Natural killer cell (primary cell): ENCODE measurements around the gene FLOT1. TPM values are rescaled to one million over a fixed set of nuclear protein-coding genes. Genes with fewer than 3 reads are reported as not detected.

Experiments
- ATAC-seq, 3 donors: fragments of 150-1000 bp in 2 of 3; fragments of 200-7000 bp in 1 of 3; cut with Tn5 transposase; 1 replicate in 1 of 3; 2 replicates in 2 of 3; pipeline ENCODE4 v1.10.0; 2021; ENCODE audit warnings: mild to moderate bottlenecking in 2 of 3, moderate library complexity in 2 of 3
- DNase-seq, 2 donors: peaks; one replicate each; pipeline versions ENCODE4 v3.0.0 to v3.0.0-alpha.2; 2013 to 2021; ENCODE audit warnings: mixed read lengths in 1 of 2
- H3K27ac ChIP-seq: one replicate; pipeline ENCODE4 v1.5.1; 2013; ENCODE audit warnings: mild to moderate bottlenecking, low read length
- H3K27me3 ChIP-seq: one replicate; pipeline ENCODE4 v1.6.1; 2013; ENCODE audit warnings: low read length; ENCODE audit not compliant: control insufficient read depth, insufficient read depth
- H3K36me3 ChIP-seq: one replicate; pipeline ENCODE4 v1.6.1; 2013; ENCODE audit warnings: low read length; ENCODE audit not compliant: control insufficient read depth, insufficient read depth
- H3K4me1 ChIP-seq: one replicate; pipeline ENCODE4 v1.6.1; 2013; ENCODE audit warnings: low read length; ENCODE audit not compliant: control insufficient read depth, insufficient read depth
- H3K4me3 ChIP-seq: one replicate; pipeline ENCODE4 v1.5.1; 2013; ENCODE audit warnings: low read length
- H3K9me3 ChIP-seq: one replicate; pipeline ENCODE4 v1.6.1; 2013; ENCODE audit warnings: low read length; ENCODE audit not compliant: control insufficient read depth, insufficient read depth
- H3K27ac Mint-ChIP-seq, 2 donors: one replicate each; pipeline ENCODE4 v1.8.0; 2022; ENCODE audit warnings: mild to moderate bottlenecking in 2 of 2, mixed read lengths in 2 of 2, moderate library complexity in 1 of 2
- H3K27me3 Mint-ChIP-seq, 2 donors: one replicate each; pipeline ENCODE4 v1.8.0; 2022; ENCODE audit warnings: low read depth in 2 of 2, mixed read lengths in 2 of 2
- H3K36me3 Mint-ChIP-seq: one replicate; pipeline ENCODE4 v1.8.0; 2022; ENCODE audit warnings: mixed read lengths
- H3K4me1 Mint-ChIP-seq, 2 donors: one replicate each; pipeline ENCODE4 v1.8.0; 2022; ENCODE audit warnings: mixed read lengths in 2 of 2
- H3K4me3 Mint-ChIP-seq: one replicate; pipeline ENCODE4 v1.8.0; 2022; ENCODE audit warnings: mild to moderate bottlenecking, moderate library complexity, mixed read lengths
- H3K9me3 Mint-ChIP-seq, 2 donors: one replicate each; pipeline ENCODE4 v1.8.0; 2022; ENCODE audit warnings: mixed read lengths in 2 of 2
- CTCF ChIP-seq: fragments of 200-600 bp; IDR thresholded peaks from one replicate; pipeline ENCODE4 v1.8.0; 2022; ENCODE audit warnings: antibody characterized with exemption
- WGBS: methylation state at CpG from one replicate; pipeline ENCODE4 v1.1.7; 2013; ENCODE audit warnings: missing lambda C conversion rate; ENCODE audit not compliant: insufficient coverage; 5-methylcytosine and 5-hydroxymethylcytosine counted together
- intact Hi-C: fragments of 100-400 bp; cut with micrococcal nuclease; formaldehyde crosslinking; loops from one replicate; pipeline ENCODE4 v1.14.2; 2022
- total RNA-seq, 4 donors: library from RNA; stranded (reverse); fragments of 120-200 nt in 1 of 4; gene quantifications; one replicate each; pipeline versions ENCODE4 v1.2.3 to v1.2.4, GENCODE V29; 2013 to 2022

The FLOT1 gene
- total RNA-seq, 3 donors from 2014 or later (not counting 1 experiment from before 2014, with no cell fraction given), result 73.1 to 113 (median 94.2) TPM

- Histone ChIP-seq H3K4me3 (peak overlapping the region; percentile 96), H3K9me3 (no peaks in the 10 kb centered on the region), H3K27me3 (no peaks in the 10 kb centered on the region), H3K36me3 (peaks cover 14% of the 10 kb centered on the region), H3K27ac (peak overlapping the region; percentile 84), H3K4me1 (peaks cover 76% of the 10 kb centered on the region)
- no peak for TF ChIP-seq CTCF
- H3K9me3 Mint-ChIP-seq, result no peaks in the 10 kb centered on the region
- H3K27me3 Mint-ChIP-seq, result no peaks in the 10 kb centered on the region
- DNase-seq (no peak), ATAC-seq (no peak)
- peaks cover 13% of the 10 kb centered on the region for H3K36me3 Mint-ChIP-seq
- peaks cover 62 to 92% of the 10 kb centered on the region in 2 donors for H3K4me1 Mint-ChIP-seq
- peak overlapping the region; percentile 91 to 98 for H3K27ac Mint-ChIP-seq
- WGBS, result 0% methylated on average over 2 of the region's 2 CpGs
- peak overlapping the region; percentile 96 for H3K4me3 Mint-ChIP-seq
- intact Hi-C loops, result loop anchor here (5.0 kb wide), 1 partner anchor 193 kb away; no protein-coding TSS in a partner anchor
Measured at GRCh38 chr6:30683980-30684338, 58.5 kb downstream of the FLOT1 start.

GRCh38 chr6:30683183-30683979 is 59.1 kb downstream of the FLOT1 start:
- DNase-seq (peak in 1 of 2 donors; percentile 22), ATAC-seq (no peak)
- peak overlapping the region; percentile 84 for H3K27ac ChIP-seq
- Mint-ChIP-seq H3K27me3 (no peaks in the 10 kb centered on the region), H3K36me3 (peaks cover 13% of the 10 kb centered on the region), H3K27ac (peak overlapping the region; percentile 91 to 98), H3K4me3 (peak overlapping the region; percentile 96), H3K9me3 (no peaks in the 10 kb centered on the region), H3K4me1 (peaks cover 61 to 89% of the 10 kb centered on the region in 2 donors)
- no peaks in the 10 kb centered on the region for H3K27me3 ChIP-seq
- H3K36me3 ChIP-seq, result peaks cover 19% of the 10 kb centered on the region
- no peaks in the 10 kb centered on the region for H3K9me3 ChIP-seq
- no peak for TF ChIP-seq CTCF
- intact Hi-C loops, result loop anchor here (5.0 kb wide), 1 partner anchor 194 kb away; no protein-coding TSS in a partner anchor
- under 1% methylated on average over 7 of the region's 7 CpGs for WGBS
- peak overlapping the region; percentile 96 for H3K4me3 ChIP-seq
- peaks cover 75% of the 10 kb centered on the region for H3K4me1 ChIP-seq

DNA sequence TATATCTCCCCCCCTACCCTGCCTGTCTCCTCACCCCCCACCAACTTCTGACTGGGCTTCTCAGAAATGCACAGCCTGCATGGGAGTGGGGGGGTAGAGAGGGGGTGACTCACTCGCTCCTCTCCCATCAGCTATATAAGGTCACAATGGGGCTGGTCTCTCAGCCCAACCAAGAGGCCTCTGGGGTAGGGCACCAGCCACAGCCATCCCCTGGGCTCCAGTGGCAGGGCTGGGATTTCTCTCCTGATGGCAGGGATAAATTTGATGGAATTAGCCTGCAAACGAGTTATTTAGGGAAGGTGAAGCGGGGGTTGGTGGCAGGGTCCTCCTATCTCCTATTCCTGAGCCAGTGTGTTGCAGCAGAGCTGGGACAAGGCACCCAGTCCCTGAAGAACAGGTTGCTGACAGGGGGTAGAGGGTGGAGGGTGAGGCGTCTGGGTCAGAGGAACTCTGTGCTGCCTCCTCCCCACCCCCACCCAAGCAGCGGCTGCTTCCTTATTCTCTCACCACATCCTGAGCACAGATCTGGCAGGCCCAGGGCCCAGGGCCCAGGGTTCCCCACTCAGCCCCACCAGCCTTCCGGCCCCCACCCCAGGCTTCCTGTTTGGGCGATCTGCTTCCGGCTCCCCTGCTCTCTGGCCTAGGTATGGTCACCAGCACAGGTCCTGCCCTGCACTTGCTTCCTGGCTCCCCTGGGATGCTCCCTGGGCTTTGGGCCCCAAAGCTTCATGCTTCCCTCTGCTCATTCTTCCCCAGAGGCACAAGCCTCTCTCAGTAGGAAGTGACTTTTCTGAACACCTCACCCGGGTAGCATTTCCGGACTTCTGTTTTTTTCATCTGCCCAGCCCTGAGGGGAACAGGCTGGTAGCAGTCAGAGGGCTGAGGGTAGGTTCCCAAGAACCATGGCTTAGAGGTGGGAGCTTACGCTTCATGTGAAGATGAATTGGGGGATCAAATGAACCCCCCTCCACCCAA is 60.1 kb downstream of the FLOT1 start:
- H3K9me3 ChIP-seq, result no peaks in the 10 kb centered on the region
- WGBS, result 0% methylated on average over 8 of the region's 11 CpGs
- H3K4me1 ChIP-seq, result peaks cover 65% of the 10 kb centered on the region
- no peaks in the 10 kb centered on the region for H3K27me3 Mint-ChIP-seq
- peaks cover 52 to 80% of the 10 kb centered on the region in 2 donors for H3K4me1 Mint-ChIP-seq
- no peaks in the 10 kb centered on the region for H3K9me3 Mint-ChIP-seq
- no peaks in the 10 kb centered on the region for H3K27me3 ChIP-seq
- ATAC-seq (peak; percentile 65 to 88 (median 78)), DNase-seq (peak; percentile 82 to 94)
- peak overlapping the region; percentile 96 for H3K4me3 ChIP-seq
- intact Hi-C loops, result loop anchor here (1.0 to 5.0 kb wide), 2 partner anchors 35 to 195 kb away; partner anchors contain the start of gene MDC1
- peak overlapping the region; percentile 91 to 98 for H3K27ac Mint-ChIP-seq
- H3K36me3 ChIP-seq, result peaks cover 27% of the 10 kb centered on the region
- H3K36me3 Mint-ChIP-seq, result peaks cover 13% of the 10 kb centered on the region
- TF ChIP-seq CTCF, result no peak
- H3K4me3 Mint-ChIP-seq, result peak overlapping the region; percentile 96
- peak overlapping the region; percentile 84 for H3K27ac ChIP-seq
